Neural crest cell (in vitro differentiated cells): Measurements from ENCODE around the gene IL17RE. TPM values are rescaled to one million over a fixed set of nuclear protein-coding genes. Genes with fewer than 3 reads are reported as not detected.

Source experiments
- DNase-seq: peaks from one replicate; pipeline ENCODE4 v3.0.0; 2021; ENCODE audit warnings: low read depth, mixed read lengths, low spot score
- H3K27ac Mint-ChIP-seq: one replicate; pipeline ENCODE4 v1.8.0; 2021; ENCODE audit warnings: mild to moderate bottlenecking, mixed read lengths; ENCODE audit not compliant: unreplicated experiment
- H3K27me3 Mint-ChIP-seq: 2 replicates; pipeline ENCODE4 v1.8.0; 2021; ENCODE audit warnings: low read depth, mild to moderate bottlenecking, mixed read lengths
- H3K36me3 Mint-ChIP-seq: 2 replicates; pipeline ENCODE4 v1.8.0; 2021; ENCODE audit warnings: low read depth, mild to moderate bottlenecking, mixed read lengths
- H3K4me1 Mint-ChIP-seq: 2 replicates; pipeline ENCODE4 v1.8.0; 2021; ENCODE audit warnings: mixed read lengths
- H3K4me3 Mint-ChIP-seq: one replicate; pipeline ENCODE4 v1.8.0; 2021; ENCODE audit warnings: mild to moderate bottlenecking, mixed read lengths
- H3K9me3 Mint-ChIP-seq: 2 replicates; pipeline ENCODE4 v1.8.0; 2021; ENCODE audit warnings: mixed read lengths
- total RNA-seq: library from RNA; stranded (reverse); gene quantifications from 2 replicates; pipeline ENCODE4 v1.2.1, GENCODE V29; 2021
- TF ChIP-seq, protein P1 (sequence below): fragments of 200-600 bp; sonication (generic); conservative IDR thresholded peaks from 2 replicates; pipeline ENCODE4 v1.5.0; 2021; ENCODE audit warnings: antibody characterized with exemption, mild to moderate bottlenecking

Gene IL17RE
- total RNA-seq, 1 donor from 2014 or later = 1.7 TPM

DNA sequence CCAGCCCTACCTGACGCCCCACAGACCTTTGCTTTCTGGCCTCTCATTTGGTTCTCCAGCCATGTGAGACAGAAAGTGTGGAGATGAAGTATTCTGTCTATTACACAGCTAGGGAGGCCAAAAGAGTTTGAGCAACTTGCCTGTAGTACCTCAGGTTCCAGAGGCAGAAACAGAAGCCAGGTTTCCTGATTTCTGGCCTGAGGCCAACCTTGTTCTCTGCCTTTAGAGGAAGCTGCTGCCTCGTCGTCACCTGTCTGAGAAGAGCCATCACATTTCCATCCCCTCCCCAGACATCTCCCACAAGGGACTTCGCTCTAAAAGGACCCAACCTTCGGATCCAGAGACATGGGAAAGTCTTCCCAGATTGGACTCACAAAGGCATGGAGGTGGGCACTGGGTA, 3.8 kb downstream of the IL17RE start:
- no peaks in the 10 kb centered on the region for H3K36me3 Mint-ChIP-seq
- no peaks in the 10 kb centered on the region for H3K4me1 Mint-ChIP-seq
- no peak for DNase-seq
- no peaks in the 10 kb centered on the region for H3K27me3 Mint-ChIP-seq
- no peak overlapping the region for H3K27ac Mint-ChIP-seq
- no peaks in the 10 kb centered on the region for H3K9me3 Mint-ChIP-seq
- TF ChIP-seq, protein P1, sequence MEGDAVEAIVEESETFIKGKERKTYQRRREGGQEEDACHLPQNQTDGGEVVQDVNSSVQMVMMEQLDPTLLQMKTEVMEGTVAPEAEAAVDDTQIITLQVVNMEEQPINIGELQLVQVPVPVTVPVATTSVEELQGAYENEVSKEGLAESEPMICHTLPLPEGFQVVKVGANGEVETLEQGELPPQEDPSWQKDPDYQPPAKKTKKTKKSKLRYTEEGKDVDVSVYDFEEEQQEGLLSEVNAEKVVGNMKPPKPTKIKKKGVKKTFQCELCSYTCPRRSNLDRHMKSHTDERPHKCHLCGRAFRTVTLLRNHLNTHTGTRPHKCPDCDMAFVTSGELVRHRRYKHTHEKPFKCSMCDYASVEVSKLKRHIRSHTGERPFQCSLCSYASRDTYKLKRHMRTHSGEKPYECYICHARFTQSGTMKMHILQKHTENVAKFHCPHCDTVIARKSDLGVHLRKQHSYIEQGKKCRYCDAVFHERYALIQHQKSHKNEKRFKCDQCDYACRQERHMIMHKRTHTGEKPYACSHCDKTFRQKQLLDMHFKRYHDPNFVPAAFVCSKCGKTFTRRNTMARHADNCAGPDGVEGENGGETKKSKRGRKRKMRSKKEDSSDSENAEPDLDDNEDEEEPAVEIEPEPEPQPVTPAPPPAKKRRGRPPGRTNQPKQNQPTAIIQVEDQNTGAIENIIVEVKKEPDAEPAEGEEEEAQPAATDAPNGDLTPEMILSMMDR = no peak
- H3K4me3 Mint-ChIP-seq = no peak overlapping the region

DNA sequence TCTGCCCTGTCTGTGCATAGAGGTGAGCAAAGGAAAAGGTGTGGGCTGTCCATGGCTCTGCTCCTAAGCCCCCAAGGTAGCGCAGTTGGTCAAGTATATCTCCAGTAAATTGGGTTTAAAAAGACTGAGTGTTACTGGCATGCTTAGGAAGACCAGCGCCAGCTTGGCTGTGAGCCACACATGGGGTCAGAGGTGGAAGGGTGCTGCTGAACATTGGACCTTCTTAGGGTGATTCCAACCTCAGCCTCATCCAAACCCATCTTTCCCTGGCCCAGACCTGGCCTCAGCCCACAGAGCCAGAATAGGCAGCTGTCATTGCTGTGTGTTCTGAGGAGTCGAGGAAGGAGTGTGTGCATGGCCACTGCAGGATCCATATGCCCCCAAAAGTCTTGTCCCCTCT, 5.6 kb downstream of the IL17RE start:
- H3K27ac Mint-ChIP-seq = no peak overlapping the region
- DNase-seq = no peak
- no peaks in the 10 kb centered on the region for H3K4me1 Mint-ChIP-seq
- no peak overlapping the region for H3K4me3 Mint-ChIP-seq
- H3K27me3 Mint-ChIP-seq = no peaks in the 10 kb centered on the region
- H3K36me3 Mint-ChIP-seq = no peaks in the 10 kb centered on the region
- TF ChIP-seq, protein P1 = no peak
- H3K9me3 Mint-ChIP-seq = no peaks in the 10 kb centered on the region

- no peak overlapping the region for H3K27ac Mint-ChIP-seq
- H3K9me3 Mint-ChIP-seq = no peaks in the 10 kb centered on the region
- no peak overlapping the region for H3K4me3 Mint-ChIP-seq
- no peaks in the 10 kb centered on the region for H3K4me1 Mint-ChIP-seq
- H3K27me3 Mint-ChIP-seq = no peaks in the 10 kb centered on the region
- no peaks in the 10 kb centered on the region for H3K36me3 Mint-ChIP-seq
- TF ChIP-seq, protein P1 = no peak
- no peak for DNase-seq
Observed at GRCh38 chr3:9909221-9910013, 6.8 kb downstream of the IL17RE start.

DNA sequence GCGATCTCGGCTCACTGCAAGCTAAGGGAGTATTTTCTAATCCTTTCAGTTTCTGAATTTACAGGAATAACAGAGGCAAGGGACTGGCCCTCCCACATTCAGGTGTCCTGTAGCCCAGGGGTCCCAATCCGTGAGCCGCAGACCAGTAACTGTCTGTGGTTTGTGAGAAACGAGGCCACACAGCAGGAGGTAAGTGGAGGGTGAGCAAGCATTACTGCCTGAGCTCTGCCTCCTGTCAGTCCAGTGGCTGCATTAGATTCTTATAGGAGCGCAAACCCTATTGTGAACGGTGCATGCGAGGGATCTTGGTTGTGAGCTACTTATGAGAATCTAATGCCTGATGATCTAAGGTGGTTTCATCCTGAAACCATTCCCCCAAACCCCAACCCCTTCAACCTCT, 9.2 kb downstream of the IL17RE start:
- Mint-ChIP-seq H3K9me3 (no peaks in the 10 kb centered on the region), H3K4me1 (peaks cover 13% of the 10 kb centered on the region), H3K4me3 (no peak overlapping the region), H3K36me3 (no peaks in the 10 kb centered on the region), H3K27me3 (no peaks in the 10 kb centered on the region), H3K27ac (no peak overlapping the region)
- TF ChIP-seq, protein P1 = no peak
- DNase-seq = no peak

GRCh38 chr3:9912294-9912935, 9.8 kb downstream of the IL17RE start:
- no peaks in the 10 kb centered on the region for H3K36me3 Mint-ChIP-seq
- H3K4me1 Mint-ChIP-seq = peaks cover 13% of the 10 kb centered on the region
- no peak for DNase-seq
- H3K27ac Mint-ChIP-seq = no peak overlapping the region
- no peaks in the 10 kb centered on the region for H3K9me3 Mint-ChIP-seq
- H3K4me3 Mint-ChIP-seq = no peak overlapping the region
- TF ChIP-seq, protein P1 = no peak
- H3K27me3 Mint-ChIP-seq = no peaks in the 10 kb centered on the region
